GM12801 (cell line): ENCODE measurements around the gene NFS1.

Experiments used
- TF ChIP-seq, protein P1 (sequence below): IDR thresholded peaks from one replicate; pipeline ENCODE4 v1.5.1; 2011; ENCODE audit warnings: control low read depth; ENCODE audit not compliant: insufficient read length; ENCODE audit errors: extremely low read depth

NFS1 gene

DNA sequence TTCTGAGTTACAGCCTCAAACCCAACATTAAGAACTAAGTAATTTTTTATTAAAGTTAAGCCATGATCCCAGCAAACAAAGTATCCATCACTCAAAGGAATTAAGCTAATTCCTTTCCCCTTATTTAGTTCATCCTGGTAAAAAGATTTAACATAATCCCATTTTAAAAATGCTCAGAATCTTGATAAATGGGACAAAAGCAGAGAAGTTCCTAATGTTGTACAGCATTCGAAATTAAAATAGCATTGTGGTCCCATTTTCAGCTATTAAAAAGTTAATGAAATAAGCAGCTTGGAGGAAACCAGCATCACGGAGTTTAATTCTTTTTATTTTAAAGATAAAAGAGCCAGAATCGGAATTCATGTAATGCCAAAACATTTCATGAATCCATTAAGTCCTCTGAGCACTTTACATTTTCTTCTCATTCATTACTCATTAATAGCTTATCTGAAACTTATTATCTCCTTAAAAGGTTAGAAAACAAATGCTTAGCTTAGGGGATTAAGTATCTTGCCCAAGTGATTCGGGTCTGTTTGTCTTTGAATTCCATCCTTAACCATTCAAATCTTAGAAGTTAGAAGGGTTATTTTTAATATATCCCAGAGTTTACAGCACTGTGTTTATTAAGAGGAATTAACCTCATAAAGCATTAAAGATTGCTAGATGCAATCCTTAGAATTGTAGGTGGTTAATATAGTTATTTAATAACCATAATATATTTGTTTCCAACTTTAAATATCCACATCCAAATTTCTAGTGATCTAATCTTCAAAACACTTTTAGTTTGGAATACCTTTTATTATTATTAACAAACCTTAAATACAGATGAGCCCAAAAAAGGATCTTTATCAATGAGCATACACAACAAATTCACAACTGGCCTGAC, 31.7 kb upstream of the NFS1 start:
- TF ChIP-seq, protein P1, sequence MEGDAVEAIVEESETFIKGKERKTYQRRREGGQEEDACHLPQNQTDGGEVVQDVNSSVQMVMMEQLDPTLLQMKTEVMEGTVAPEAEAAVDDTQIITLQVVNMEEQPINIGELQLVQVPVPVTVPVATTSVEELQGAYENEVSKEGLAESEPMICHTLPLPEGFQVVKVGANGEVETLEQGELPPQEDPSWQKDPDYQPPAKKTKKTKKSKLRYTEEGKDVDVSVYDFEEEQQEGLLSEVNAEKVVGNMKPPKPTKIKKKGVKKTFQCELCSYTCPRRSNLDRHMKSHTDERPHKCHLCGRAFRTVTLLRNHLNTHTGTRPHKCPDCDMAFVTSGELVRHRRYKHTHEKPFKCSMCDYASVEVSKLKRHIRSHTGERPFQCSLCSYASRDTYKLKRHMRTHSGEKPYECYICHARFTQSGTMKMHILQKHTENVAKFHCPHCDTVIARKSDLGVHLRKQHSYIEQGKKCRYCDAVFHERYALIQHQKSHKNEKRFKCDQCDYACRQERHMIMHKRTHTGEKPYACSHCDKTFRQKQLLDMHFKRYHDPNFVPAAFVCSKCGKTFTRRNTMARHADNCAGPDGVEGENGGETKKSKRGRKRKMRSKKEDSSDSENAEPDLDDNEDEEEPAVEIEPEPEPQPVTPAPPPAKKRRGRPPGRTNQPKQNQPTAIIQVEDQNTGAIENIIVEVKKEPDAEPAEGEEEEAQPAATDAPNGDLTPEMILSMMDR: no peak

DNA sequence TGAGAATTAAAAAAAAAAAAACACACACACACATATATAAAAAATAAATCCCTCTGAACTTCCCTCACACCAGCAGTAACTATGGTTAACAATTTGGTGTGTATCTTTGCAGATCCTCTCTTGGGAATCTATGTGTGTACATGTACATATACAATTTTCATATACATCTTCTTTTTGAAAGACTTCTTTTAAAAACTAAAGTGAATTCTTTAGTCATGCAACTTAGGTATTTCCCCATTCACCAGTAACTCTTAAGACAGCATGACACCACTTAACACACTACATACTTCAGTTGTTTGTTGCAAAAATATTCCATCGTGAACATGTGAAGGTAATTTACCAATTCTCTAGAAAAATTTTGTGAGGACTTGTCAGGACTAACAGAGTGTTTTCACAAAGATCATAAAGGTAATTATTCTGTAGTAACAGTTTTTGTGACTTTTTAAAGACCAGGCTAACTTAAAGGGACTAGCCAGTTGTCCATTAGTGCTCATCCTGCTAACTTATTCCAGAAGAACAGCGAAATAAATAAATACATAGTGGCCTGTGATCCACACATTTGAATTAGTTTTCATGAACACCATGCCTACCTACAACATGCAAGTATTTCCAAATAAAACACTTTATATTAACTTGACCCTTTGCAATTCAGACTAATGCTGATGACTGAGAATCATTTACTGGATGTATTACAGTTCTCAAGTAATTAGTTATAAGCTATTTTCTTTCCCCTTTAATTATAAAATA, 30.9 kb upstream of the NFS1 start:
- TF ChIP-seq, protein P1: no peak

DNA sequence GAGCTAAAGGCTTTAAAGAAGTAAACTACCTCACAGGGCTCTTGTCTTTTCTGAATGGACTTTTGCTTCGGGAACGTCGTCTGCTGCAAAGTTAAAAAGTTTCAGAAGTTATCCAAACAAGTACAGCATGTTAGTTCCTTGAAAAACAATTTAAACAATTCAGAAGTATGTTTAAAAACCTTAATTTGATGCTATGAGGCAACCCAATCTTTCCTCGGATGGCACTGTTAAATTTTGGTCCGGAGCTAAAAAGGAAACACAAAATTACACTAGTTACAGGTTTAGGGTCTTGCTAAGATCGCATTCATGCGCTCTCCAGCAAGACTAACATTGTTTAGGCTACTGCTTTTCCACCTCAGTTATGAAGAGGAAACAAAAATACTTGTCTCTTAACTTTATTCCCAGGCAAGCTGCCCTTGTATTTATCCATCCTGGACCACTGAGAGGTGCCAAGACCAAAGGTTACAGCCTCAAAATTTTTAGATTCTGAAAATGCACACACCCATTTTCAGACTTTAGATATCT, 30.2 kb upstream of the NFS1 start:
- TF ChIP-seq, protein P1: no peak

DNA sequence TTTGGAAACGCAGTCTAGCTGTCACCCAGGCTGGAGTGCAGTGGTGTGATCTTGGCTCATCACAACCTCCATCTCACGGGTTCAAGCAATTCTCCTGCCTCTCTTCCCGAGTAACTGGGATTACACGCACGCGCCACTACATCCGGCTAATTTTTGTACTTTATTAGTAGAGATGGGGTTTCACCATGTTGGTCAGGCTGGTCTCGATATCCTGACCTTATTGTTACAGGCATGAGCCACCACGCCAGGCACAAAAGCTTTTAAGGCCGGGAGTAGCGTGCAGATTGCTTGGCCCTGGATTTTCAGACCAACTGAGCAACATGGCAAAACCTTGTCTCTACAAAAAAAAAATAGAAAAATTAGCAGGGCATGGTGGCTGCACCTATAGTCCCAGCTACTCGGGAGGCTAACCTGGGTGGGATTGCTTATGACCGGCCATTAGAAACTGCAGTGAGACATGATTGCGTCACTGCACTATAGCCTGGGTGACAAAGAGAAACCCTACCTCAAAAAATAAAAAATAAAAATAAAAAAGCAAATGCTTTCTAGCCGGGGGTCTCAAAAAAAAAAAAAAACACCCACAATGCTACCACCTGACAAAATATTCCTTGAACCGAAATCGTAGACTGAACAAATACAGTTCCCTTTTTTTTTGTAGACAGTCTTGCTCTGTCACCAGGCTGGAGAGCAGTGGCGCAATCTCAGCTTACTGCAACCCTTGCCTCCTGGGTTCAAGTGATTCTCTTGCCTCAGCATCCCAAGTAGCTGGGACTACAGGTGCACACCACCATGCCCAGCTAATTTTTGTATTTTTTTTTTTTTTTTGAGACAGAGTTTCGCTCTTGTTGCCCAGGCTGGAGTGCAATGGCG, 27.9 kb upstream of the NFS1 start:
- TF ChIP-seq, protein P1: no peak

DNA sequence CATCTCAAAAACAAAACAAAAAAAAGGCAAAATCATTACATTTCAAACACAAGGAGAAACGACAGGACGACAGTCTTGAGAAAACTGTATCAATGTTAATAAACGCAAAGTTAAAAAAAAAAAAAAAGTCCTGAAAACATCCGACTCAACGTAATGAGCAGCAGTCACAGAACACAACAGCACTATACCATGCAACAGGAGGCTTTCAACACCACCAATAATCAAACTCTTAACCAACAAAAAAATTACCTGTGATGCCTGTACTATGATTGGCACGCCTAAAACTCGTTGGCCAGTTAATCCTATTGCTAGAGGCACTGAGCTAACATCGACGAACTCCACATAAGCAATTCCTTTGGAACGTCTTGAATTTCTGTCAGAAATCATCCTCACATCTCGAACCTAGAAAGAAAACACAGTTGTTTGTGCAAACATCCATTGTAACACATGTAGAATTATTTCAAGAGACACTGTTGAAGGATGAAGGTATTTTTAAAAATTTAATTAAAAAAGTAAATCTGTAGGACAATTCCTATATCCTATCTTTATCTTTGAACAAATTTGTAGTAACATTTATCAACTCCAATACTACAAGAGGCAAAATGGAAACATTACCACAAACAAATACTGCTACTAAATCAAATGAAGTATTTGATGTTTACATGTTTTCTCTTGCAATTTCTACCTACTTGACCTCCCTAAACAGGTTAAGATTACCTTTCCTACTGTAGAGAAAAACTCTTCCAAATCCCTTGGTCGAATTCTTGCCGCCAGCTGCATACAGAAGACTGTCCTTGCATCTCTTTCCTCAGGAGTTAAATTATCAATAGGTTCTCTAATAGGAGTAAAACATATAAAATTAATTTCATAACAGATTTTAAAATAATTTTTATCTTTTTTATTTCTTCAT, 25.4 kb upstream of the NFS1 start:
- TF ChIP-seq, protein P1: no peak

DNA sequence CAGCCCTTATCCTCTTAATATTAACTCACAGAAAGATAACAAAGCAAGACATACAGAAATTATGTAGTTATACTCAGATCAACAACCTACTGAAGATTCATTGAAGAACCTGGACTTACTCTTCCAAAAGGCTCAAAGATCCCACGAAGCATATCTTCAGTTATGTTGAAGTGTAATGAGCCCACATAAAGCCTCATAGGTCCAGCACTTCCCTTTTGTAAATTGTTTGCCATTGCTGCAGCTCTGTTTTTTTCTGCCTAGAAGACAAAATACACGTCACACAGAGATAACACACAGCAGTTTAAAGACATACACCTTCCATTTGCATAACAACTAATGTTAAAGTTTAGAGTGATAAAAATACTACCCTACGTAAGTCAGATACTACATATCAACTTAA, 22.5 kb upstream of the NFS1 start:
- TF ChIP-seq, protein P1: no peak
